NCI-H128 (cell line): Measurements from ENCODE around the gene C16orf82.

Source experiments
- DNase-seq: peaks from one replicate; lab custom pipeline; 2025; ENCODE audit not compliant: unreplicated experiment; lab: John Stamatoyannopoulos, UW

C16orf82 gene

GRCh38 chr16:27066668-27067537 lies at the start of gene C16orf82:
Gene C16orf82 (plus strand): TSS chr16:27066927.
- no peak for DNase-seq

GRCh38 chr16:27020031-27020430 lies 46.7 kb upstream of the C16orf82 start:
- no peak for DNase-seq

- DNase-seq: no peak
Measured at GRCh38 chr16:27024010-27024409, 42.7 kb upstream of the C16orf82 start.

- DNase-seq: no peak
Measured at GRCh38 chr16:27025581-27025980, 41.1 kb upstream of the C16orf82 start.

- no peak for DNase-seq
Measured at GRCh38 chr16:27027971-27028370, 38.8 kb upstream of the C16orf82 start.

- no peak for DNase-seq
Measured at GRCh38 chr16:27028591-27029110, 38.1 kb upstream of the C16orf82 start.

GRCh38 chr16:27029525-27029924 lies 37.2 kb upstream of the C16orf82 start:
- DNase-seq: no peak

- no peak for DNase-seq
Measured at GRCh38 chr16:27033281-27033979, 33.3 kb upstream of the C16orf82 start.

GRCh38 chr16:27040732-27041131 lies 26.0 kb upstream of the C16orf82 start:
- DNase-seq: no peak

- DNase-seq: no peak
Measured at GRCh38 chr16:27046958-27047518, 19.7 kb upstream of the C16orf82 start.

- no peak for DNase-seq
Measured at GRCh38 chr16:27048316-27048715, 18.4 kb upstream of the C16orf82 start.

- no peak for DNase-seq
Measured at GRCh38 chr16:27049117-27049516, 17.6 kb upstream of the C16orf82 start.

GRCh38 chr16:27052007-27052406 lies 14.7 kb upstream of the C16orf82 start:
- DNase-seq: no peak

- DNase-seq: no peak
Measured at GRCh38 chr16:27053996-27054395, 12.7 kb upstream of the C16orf82 start.

- DNase-seq: no peak
Measured at GRCh38 chr16:27058299-27058698, 8.4 kb upstream of the C16orf82 start.

- no peak for DNase-seq
Measured at GRCh38 chr16:27070776-27071175, 4.0 kb downstream of the C16orf82 start.

- DNase-seq: no peak
Measured at GRCh38 chr16:27073733-27074132, 7.0 kb downstream of the C16orf82 start.

GRCh38 chr16:27080895-27081294 lies 14.2 kb downstream of the C16orf82 start:
- DNase-seq: no peak

GRCh38 chr16:27083861-27084261 lies 17.1 kb downstream of the C16orf82 start:
- no peak for DNase-seq

GRCh38 chr16:27084307-27085028 lies 17.7 kb downstream of the C16orf82 start:
- no peak for DNase-seq

GRCh38 chr16:27085182-27085581 lies 18.5 kb downstream of the C16orf82 start:
- DNase-seq: no peak
